ENCODE data around the gene PPM1H. TPM values are rescaled to one million over a fixed set of nuclear protein-coding genes. Genes with fewer than 3 reads are reported as not detected.

Gene PPM1H
- total and polyA plus RNA-seq, 4 donors, result 2.3 to 7.2 (median 4.1) TPM

GRCh38 chr12:62684570-62685295, 250.2 kb downstream of the PPM1H start (continued):
- TF ChIP-seq REST (IDR thresholded peaks at IDR 0.05) (no peak), RAD21 (IDR thresholded peaks at IDR 0.05) (no peak)

DNA sequence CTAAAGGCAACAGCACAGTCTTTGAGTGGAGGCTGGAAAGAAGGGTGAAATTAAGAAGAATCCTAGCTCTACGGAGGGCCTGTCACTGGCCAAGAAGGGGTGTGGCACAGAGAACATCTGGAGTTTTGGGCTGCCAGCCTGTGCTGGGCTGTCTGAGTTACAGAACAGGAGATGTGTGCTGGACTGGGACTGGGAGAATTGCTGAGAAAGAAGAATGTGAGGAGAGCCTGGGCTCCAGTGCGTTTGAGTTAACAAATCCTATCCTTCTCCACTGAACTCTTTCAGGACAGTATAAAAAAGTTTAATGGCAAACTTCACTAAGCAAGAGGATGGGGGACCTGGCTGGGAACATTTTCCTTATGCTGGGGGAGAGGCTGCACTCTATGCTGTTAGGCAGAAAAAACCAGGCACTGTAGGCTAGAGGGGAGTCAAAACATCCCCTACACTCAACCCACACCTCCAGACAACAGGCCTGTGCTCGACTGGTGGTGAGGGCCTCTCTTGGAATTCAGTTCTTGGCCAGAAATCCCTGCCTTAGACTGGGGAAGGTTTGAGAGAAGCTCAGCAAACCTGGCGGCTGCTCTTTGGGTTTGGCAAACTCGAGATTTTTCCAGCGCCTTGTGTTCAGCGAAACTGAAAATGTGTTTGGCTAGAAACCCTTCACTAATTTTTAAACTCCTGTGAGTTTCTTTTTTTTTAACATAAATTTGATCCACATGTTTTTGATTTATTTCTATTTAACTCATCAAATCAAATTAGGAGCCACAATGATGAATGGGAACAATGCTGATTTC, 251.0 kb downstream of the PPM1H start:
- Histone ChIP-seq H3K27ac (ENCODE audit: low read depth in 1 of 2, low read length in 2 of 2) (no peak overlapping the region), H3K36me3 (ENCODE audit: control insufficient read depth in 4 of 4, insufficient read depth in 3 of 4, low read depth in 1 of 4, low read length in 3 of 4) (peaks cover 0 to 3% (median 1%) of the 10 kb centered on the region in 4 donors), H3K4me1 (ENCODE audit: control insufficient read depth in 4 of 4, insufficient read depth in 4 of 4, low read length in 3 of 4) (peaks cover 0 to 1% (median 0%) of the 10 kb centered on the region in 4 donors), H3K4me3 (ENCODE audit: low read depth in 1 of 3, low read length in 3 of 3) (no peak overlapping the region), H3K9me3 (ENCODE audit: control insufficient read depth in 4 of 4, low read length in 3 of 4) (no peaks in the 10 kb centered on the region), H3K27me3 (ENCODE audit: control insufficient read depth in 4 of 4, insufficient read depth in 4 of 4, low read length in 3 of 4) (no peaks in the 10 kb centered on the region), H3K9ac (ENCODE audit: low read depth in 1 of 2, low read length in 2 of 2) (no peak overlapping the region)
- WGBS, result 92% methylated on average over 7 of the region's 7 CpGs
- no peak for DNase-seq (ENCODE audit: low spot score)
- TF ChIP-seq TAF1 (conservative IDR thresholded peaks at IDR 0.05) (no peak), FOXA2 (IDR thresholded peaks at IDR 0.05) (no peak), ATF3 (IDR thresholded peaks at IDR 0.05) (no peak), REST (IDR thresholded peaks at IDR 0.05) (no peak), GABPA (IDR thresholded peaks at IDR 0.05 in 1 of 2, conservative IDR thresholded peaks at IDR 0.05 in 1 of 2) (no peak), FOXA1 (IDR thresholded peaks at IDR 0.05) (no peak), NR2F2 (IDR thresholded peaks at IDR 0.05) (no peak)
- TF ChIP-seq, protein P1, sequence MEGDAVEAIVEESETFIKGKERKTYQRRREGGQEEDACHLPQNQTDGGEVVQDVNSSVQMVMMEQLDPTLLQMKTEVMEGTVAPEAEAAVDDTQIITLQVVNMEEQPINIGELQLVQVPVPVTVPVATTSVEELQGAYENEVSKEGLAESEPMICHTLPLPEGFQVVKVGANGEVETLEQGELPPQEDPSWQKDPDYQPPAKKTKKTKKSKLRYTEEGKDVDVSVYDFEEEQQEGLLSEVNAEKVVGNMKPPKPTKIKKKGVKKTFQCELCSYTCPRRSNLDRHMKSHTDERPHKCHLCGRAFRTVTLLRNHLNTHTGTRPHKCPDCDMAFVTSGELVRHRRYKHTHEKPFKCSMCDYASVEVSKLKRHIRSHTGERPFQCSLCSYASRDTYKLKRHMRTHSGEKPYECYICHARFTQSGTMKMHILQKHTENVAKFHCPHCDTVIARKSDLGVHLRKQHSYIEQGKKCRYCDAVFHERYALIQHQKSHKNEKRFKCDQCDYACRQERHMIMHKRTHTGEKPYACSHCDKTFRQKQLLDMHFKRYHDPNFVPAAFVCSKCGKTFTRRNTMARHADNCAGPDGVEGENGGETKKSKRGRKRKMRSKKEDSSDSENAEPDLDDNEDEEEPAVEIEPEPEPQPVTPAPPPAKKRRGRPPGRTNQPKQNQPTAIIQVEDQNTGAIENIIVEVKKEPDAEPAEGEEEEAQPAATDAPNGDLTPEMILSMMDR (IDR thresholded peaks at IDR 0.05; ENCODE audit: low read depth, low read length, missing input control), result no peak
- TF ChIP-seq, protein P2, sequence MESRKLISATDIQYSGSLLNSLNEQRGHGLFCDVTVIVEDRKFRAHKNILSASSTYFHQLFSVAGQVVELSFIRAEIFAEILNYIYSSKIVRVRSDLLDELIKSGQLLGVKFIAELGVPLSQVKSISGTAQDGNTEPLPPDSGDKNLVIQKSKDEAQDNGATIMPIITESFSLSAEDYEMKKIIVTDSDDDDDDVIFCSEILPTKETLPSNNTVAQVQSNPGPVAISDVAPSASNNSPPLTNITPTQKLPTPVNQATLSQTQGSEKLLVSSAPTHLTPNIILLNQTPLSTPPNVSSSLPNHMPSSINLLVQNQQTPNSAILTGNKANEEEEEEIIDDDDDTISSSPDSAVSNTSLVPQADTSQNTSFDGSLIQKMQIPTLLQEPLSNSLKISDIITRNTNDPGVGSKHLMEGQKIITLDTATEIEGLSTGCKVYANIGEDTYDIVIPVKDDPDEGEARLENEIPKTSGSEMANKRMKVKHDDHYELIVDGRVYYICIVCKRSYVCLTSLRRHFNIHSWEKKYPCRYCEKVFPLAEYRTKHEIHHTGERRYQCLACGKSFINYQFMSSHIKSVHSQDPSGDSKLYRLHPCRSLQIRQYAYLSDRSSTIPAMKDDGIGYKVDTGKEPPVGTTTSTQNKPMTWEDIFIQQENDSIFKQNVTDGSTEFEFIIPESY (IDR thresholded peaks at IDR 0.05), result no peak

All from liver (tissue), 9 donors.